ENCODE results near the gene TBC1D17.

The TBC1D17 gene

GRCh38 chr19:49860336-49861102, 17.0 kb upstream of the TBC1D17 start:
- H3K9me3 ChIP-seq (ENCODE audit: severe bottlenecking): no peaks in the 10 kb centered on the region
- H3K4me1 ChIP-seq (ENCODE audit: insufficient read depth, poor library complexity, severe bottlenecking): peaks cover under 1% of the 10 kb centered on the region
- H3K36me3 ChIP-seq (ENCODE audit: low read depth): peaks cover 77% of the 10 kb centered on the region
- H3K27me3 ChIP-seq (ENCODE audit: insufficient read depth, poor library complexity, severe bottlenecking): no peaks in the 10 kb centered on the region
- no peak overlapping the region for H3K27ac ChIP-seq (ENCODE audit: poor library complexity, severe bottlenecking)
- TF ChIP-seq, protein P1, sequence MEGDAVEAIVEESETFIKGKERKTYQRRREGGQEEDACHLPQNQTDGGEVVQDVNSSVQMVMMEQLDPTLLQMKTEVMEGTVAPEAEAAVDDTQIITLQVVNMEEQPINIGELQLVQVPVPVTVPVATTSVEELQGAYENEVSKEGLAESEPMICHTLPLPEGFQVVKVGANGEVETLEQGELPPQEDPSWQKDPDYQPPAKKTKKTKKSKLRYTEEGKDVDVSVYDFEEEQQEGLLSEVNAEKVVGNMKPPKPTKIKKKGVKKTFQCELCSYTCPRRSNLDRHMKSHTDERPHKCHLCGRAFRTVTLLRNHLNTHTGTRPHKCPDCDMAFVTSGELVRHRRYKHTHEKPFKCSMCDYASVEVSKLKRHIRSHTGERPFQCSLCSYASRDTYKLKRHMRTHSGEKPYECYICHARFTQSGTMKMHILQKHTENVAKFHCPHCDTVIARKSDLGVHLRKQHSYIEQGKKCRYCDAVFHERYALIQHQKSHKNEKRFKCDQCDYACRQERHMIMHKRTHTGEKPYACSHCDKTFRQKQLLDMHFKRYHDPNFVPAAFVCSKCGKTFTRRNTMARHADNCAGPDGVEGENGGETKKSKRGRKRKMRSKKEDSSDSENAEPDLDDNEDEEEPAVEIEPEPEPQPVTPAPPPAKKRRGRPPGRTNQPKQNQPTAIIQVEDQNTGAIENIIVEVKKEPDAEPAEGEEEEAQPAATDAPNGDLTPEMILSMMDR (IDR thresholded peaks at IDR 0.05; ENCODE audit: poor library complexity, severe bottlenecking): no peak
- ATAC-seq (ENCODE audit: low read depth) (no peak), DNase-seq (ENCODE audit: low spot score) (no peak)
- H3K4me3 ChIP-seq (ENCODE audit: severe bottlenecking): no peak overlapping the region

DNA sequence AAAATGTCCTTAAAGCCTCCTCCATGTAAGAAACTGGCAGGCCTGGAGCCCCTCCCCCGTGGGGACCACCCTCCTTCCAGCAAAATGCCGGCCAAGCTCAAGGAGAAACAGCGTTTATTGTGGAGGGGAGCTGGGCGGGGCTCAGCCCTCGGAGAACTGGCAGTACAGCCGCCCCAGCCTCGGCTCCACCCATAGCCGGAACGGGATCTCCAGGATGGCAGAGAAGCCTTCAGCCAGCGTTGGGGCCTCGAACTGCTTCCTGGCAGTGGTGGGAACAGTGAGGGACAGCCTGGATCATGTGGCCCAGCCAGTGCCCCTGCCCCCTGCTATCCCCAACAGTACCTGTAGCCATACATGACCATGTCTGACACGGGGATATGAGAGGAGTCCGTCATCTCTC, 16.4 kb upstream of the TBC1D17 start:
- no peak for ATAC-seq (ENCODE audit: low read depth)
- H3K27ac ChIP-seq (ENCODE audit: poor library complexity, severe bottlenecking): no peak overlapping the region

DNA sequence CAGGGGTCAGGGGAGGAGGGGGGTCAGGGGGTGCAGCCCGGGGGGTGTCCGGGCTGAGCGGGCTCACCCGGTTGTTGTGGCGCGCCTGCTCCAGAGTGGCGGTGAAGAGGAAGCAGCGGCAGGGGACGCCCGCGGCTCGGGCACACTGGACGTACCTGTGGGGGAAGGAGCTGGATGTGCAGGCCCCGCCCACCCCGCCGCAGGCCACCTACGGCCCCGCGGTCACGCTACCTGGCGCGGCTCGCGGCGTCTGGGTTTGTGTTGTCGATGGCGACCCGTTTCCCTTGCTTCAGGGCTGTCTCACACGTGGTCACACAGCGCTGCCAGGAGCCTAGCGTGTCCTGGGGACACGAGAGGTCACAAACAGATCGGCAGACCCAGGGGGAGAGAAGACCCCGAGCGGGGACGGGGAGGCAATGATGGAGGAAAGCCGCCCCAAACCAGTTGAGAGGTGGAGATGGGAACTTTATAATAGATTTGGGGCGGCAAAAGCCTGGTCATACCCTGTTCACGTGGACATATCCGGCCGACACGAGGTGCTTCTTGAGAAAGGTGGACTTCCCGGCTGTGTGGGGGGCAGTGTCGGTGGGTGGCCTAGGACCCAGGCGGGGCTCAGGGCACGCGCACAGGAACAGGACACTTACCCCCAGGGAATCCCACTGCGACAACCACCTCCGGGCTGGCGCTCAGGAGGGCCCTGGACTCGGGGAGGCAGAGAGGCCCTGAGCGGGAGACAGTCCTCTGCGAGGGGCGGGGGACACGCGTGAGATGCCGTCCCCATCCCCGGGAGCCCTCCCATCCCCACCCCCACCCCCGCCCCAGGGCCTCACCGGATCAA, 15.7 kb upstream of the TBC1D17 start:
- ATAC-seq (ENCODE audit: low read depth) (no peak), DNase-seq (ENCODE audit: low spot score) (no peak)
- H3K36me3 ChIP-seq (ENCODE audit: low read depth): peaks cover 81% of the 10 kb centered on the region
- no peak overlapping the region for H3K27ac ChIP-seq (ENCODE audit: poor library complexity, severe bottlenecking)
- no peak overlapping the region for H3K4me3 ChIP-seq (ENCODE audit: severe bottlenecking)
- no peaks in the 10 kb centered on the region for H3K9me3 ChIP-seq (ENCODE audit: severe bottlenecking)
- H3K4me1 ChIP-seq (ENCODE audit: insufficient read depth, poor library complexity, severe bottlenecking): peaks cover 10% of the 10 kb centered on the region
- TF ChIP-seq, protein P1 (IDR thresholded peaks at IDR 0.05; ENCODE audit: poor library complexity, severe bottlenecking): no peak
- no peaks in the 10 kb centered on the region for H3K27me3 ChIP-seq (ENCODE audit: insufficient read depth, poor library complexity, severe bottlenecking)

More for the DNA sequence above, 16.4 kb upstream of the TBC1D17 start:
- no peaks in the 10 kb centered on the region for H3K9me3 ChIP-seq (ENCODE audit: severe bottlenecking)
- H3K4me1 ChIP-seq (ENCODE audit: insufficient read depth, poor library complexity, severe bottlenecking): peaks cover 7% of the 10 kb centered on the region
- H3K4me3 ChIP-seq (ENCODE audit: severe bottlenecking): no peak overlapping the region
- no peaks in the 10 kb centered on the region for H3K27me3 ChIP-seq (ENCODE audit: insufficient read depth, poor library complexity, severe bottlenecking)
- TF ChIP-seq, protein P1 (IDR thresholded peaks at IDR 0.05; ENCODE audit: poor library complexity, severe bottlenecking): no peak
- H3K36me3 ChIP-seq (ENCODE audit: low read depth): peaks cover 81% of the 10 kb centered on the region
- DNase-seq (ENCODE audit: low spot score): no peak

GRCh38 chr19:49862391-49863253, 14.9 kb upstream of the TBC1D17 start:
- no peak for ATAC-seq (ENCODE audit: low read depth)
- peaks cover 10% of the 10 kb centered on the region for H3K4me1 ChIP-seq (ENCODE audit: insufficient read depth, poor library complexity, severe bottlenecking)
- DNase-seq (ENCODE audit: low spot score): no peak
- H3K36me3 ChIP-seq (ENCODE audit: low read depth): peaks cover 72% of the 10 kb centered on the region
- TF ChIP-seq, protein P1 (IDR thresholded peaks at IDR 0.05; ENCODE audit: poor library complexity, severe bottlenecking): peak; percentile 17
- H3K27me3 ChIP-seq (ENCODE audit: insufficient read depth, poor library complexity, severe bottlenecking): no peaks in the 10 kb centered on the region
- H3K27ac ChIP-seq (ENCODE audit: poor library complexity, severe bottlenecking): no peak overlapping the region
- no peaks in the 10 kb centered on the region for H3K9me3 ChIP-seq (ENCODE audit: severe bottlenecking)
- no peak overlapping the region for H3K4me3 ChIP-seq (ENCODE audit: severe bottlenecking)
